Activated T-helper 9 cell treated with anti-CD3 and anti-CD28 coated beads, Interleukin-2, amount 50 U/mL, for 16 hours (primary cell): ENCODE measurements around the gene KHDC3L.
"Not testable (repeated sequence)": the region's sequence is repeated elsewhere in the genome, so short reads cannot be mapped to it uniquely, and the experiment has no call there.

Source experiments
- DNase-seq: peaks from one replicate; pipeline ENCODE4 v3.0.0-alpha.2; 2020; ENCODE audit warnings: low read depth

KHDC3L gene

GRCh38 chr6:73369563-73369962 is 7.1 kb downstream of the KHDC3L start, which contains the start of gene OOEP:
Gene OOEP, minus strand, starts transcription at chr6:73369897. Its CDS starts 105 bp downstream, at chr6:73369792.
- DNase-seq, result no peak

DNA sequence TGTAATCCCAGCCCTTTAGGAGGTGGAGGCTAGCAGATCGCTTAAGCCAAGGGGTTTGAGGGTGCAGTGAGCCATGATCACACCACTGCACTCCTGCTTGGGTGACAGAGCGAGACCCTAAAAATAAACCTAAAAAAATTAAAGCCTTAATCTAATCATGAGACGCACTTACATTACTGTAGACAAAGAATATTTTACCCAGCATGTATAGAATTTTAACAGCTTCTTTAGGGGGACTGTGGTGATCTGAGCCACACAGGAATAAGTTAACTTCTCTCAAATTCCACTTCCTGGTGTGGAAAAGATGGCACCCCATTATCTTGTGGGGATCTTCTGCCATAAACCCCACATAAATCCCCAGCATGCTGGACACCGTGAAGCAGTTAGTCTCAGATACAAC is 9.5 kb downstream of the KHDC3L start:
- DNase-seq, result no peak

- no peak for DNase-seq
These were observed 10.1 kb downstream of the KHDC3L start for GRCh38 chr6:73372516-73372915.

DNA sequence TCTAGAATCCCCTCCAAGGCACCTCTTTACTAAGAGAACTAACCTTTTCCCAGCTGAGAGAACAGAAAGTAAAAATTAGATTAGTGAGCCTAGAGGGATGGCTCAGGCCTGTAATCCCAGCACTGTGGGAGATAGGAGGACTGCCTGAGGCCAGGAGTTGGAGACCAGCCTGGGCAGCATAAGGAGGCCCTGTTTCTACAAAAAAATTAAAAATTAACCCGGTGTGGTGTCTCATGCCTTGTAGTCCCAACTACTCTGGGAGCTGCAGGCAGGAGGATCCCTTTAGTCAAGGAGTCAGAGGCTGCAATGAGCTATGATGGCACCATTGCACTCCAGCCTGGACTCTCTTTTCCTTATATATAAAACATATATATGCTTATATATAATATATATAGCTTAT is 12.8 kb downstream of the KHDC3L start:
- DNase-seq, result no peak

GRCh38 chr6:73377225-73377624 is 14.8 kb downstream of the KHDC3L start:
- no peak for DNase-seq

DNA sequence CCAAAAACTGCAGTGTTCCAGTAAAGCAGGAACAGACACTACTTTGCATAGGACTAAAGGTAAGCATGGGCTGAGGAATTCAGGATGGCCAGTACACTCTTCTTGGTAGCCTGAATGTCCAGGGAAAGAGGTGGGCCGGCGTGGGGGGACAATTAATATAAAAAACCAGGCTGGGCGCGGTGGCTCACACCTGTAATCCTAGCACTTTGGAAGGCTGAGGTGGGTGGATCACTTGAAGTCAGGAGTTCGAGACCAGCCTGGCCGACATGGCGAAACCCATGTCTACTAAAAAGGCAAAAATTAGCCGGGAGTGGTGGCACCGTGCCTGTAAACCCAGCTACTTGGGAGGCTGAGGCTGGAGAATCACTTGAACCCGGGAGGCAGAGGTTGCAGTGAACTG is 19.1 kb downstream of the KHDC3L start:
- not testable (repeated sequence) for DNase-seq

DNA sequence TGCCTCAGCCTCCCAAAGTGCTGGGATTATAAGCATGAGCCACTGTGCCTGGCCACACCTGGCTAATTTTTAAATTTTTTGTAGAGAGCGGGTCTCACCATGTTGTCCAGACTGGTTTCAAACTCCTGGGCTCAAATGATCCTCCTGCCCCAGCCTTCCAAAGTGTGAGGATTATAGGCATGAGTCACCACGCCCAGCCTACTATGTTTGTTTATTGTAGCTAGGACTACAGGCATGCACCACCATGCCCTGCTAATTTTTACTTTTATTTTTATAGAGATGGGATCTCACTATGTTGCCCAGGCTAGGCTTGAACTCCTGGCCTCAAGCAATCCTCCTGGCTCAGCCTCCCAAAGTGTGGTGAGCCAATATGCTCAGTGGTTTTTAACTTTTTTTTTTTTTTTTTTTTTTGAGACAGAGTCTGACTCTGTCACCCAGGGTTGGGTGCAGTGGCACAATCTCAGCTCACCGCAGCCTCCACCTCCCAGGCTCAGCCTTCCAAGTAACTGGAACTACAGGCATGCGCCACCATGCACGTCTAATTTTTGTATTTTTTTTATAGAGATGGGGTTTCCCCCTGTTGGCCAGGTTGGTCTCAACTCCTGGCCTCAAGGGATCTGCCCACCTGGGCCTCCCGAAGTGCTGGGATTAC is 20.1 kb downstream of the KHDC3L start:
- no peak for DNase-seq

- no peak for DNase-seq
These were observed 26.0 kb downstream of the KHDC3L start for GRCh38 chr6:73388433-73388799.

DNA sequence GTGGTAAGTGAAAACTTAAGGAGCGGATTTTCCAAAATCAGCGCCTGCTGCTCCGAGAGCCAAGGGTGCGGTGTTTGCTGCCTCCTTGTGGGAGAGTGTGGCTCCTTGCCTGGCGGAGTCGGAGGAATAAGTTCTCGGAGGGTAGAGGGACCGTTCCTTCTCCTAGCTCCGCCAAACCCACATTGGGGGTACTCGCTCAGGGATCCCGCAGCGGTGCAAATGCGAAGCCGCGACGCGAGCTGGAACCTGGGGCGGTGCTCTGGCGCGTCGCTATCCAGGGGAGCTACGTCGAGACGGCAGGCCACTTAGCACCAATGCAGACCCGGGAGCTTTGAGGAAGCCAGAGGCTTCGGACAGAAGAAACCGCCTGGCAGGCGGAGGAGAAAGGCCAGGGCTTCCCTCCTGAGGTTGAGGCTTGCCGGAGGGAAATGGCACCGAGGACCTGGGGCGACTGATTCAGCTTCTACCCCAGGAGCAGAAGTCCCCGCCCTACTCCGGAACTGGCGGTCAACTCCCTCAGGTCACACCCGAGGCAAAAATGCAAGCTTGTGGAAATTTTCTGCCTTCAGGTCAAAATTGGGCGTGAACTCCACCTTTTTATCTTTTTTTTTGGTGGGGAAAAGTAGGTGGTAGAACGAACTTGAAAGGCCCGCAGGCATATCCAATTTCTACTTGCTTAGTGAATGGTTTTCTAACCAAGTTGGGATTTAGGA is 26.5 kb downstream of the KHDC3L start:
- DNase-seq, result peak; percentile 41

- DNase-seq, result no peak
These were observed 27.4 kb downstream of the KHDC3L start for GRCh38 chr6:73389854-73390253.

DNA sequence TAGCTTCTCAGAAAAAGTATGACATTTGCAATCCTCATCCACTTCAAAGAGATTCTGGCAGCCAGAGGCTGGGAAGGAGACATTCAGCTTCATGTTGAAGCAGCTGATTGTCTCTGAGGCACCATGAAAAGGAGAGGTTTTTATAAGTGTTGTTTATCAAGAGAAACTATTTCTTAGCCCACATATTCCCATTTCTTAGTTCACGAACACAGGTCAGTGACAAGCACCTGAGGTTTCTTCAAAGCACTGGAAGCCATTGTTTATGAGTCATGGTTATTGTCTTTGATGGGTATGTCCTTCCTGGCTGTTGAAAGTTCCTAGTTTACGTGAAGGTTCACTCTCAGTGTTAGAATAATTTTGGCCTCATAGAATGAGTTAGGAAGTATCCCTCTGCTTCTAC is 29.2 kb downstream of the KHDC3L start:
- DNase-seq, result no peak

- not testable (repeated sequence) for DNase-seq
These were observed 29.7 kb downstream of the KHDC3L start for GRCh38 chr6:73392188-73392587.

DNA sequence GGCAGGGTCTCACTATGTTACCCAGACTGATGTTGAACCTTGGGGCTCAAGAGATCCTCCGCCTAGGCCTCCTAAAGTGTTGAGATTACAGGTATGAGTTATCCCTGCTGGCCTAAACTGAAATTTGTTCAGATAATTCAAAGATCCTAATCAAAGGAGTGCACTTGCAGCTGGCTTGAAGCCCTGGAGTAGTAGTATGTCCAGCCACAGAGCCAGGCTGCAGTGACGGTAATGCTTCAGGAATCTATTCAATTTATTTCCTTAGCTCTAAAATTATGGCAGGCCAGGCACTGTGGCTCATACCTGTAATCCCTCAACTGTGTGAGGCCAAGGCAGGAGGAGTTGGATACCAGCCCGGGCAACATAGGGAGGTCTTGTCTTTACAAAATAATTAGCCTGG is 30.8 kb downstream of the KHDC3L start:
- no peak for DNase-seq

DNA sequence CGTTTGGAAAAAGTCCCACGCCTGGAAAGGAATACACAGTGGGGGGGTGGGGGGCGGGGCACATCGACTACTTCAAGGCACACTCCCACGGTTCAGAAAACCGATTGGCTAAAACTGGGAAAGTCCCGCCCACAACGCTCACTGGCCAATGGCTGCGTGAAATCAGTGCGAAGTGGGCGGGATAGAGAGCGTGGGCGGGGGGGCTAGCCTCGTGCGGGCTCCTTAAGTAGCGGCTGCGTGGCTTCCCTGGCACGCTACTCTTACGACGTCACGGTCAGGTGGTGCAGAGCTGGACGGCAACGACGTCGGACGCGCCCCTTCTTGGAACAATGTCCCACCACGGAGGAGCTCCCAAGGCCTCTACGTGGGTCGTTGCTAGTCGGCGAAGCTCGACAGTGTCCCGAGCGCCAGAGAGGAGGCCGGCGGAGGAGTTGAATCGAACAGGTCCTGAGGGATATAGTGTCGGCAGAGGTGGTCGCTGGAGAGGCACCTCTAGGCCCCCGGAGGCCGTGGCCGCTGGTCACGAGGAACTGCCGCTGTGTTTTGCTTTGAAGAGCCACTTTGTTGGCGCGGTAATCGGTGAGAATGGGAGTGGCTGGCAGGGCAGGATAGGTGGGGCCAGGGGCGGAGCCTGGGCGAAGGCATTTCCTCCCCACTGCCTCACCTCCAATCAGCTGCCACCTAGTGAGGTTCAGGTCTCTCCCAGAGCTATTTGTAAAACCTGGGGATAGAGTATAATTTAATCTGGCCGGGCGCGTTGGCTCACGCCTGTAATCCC is 32.3 kb downstream of the KHDC3L start, which contains the start of gene DDX43:
Gene DDX43, plus strand, starts transcription at position 252 of the 778 bp plus-strand sequence. Its CDS starts 78 bp downstream, at position 330.
- DNase-seq, result no peak

DNA sequence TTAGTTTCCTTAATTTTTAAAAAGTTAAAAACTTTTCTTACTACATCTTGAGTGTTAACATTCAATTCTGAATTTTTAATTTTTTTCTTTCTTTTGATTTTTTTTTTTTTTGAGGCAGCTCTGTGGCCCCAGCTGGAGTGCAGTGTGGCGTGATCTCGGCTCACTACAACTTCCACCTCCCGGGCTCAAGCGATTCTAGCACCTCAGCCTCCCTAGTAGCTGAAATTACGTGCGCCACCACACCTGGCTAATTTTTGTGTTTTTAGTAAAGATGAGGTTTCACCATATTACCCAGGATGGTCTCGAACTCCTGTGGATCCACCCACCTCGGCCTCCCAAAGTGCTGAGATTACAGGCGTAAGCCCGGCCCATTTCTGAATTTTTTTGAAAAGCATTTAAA is 33.4 kb downstream of the KHDC3L start:
- no peak for DNase-seq

GRCh38 chr6:73400656-73401055 is 38.2 kb downstream of the KHDC3L start:
- DNase-seq, result no peak

GRCh38 chr6:73409395-73409794 is 46.9 kb downstream of the KHDC3L start:
- no peak for DNase-seq

DNA sequence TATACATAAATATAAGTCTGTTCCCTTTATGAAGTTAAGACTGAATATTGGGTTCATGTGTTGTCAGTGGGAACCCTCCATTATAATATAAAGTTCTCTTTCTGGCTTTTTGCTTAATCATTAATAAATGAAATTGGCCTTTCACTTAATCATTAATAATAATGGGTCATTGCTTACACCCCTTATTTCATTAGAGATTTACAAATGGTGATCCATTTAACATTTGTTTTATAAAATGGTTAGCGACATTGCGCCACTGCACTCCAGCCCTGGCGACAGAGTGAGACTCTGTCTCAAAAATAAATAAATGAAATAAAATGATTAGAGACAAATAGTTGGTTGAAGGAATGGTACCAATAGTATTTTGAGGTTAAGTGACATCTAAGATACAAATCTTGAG is 50.6 kb downstream of the KHDC3L start:
- DNase-seq, result no peak
